Activated CD4-positive, alpha-beta memory T cell treated with anti-CD3 and anti-CD28 coated beads, Interleukin-2, amount 10 ng/mL, durations not matched to agents 7 days and 5 days (primary cell): ENCODE measurements around the gene C5orf15. TPM values are rescaled to one million over a fixed set of nuclear protein-coding genes. Genes with fewer than 3 reads are reported as not detected.

Source experiments
- CTCF ChIA-PET: fragments of 350-600 bp; sonication (Branson Sonifier 250); formaldehyde crosslinking; loops from one replicate; lab custom pipeline; 2021; ENCODE audit warnings: antibody characterized with exemption, inconsistent platforms; lab: Charles Lee
- POLR2A ChIA-PET: fragments of 350-600 bp; sonication (Branson Sonifier 250); formaldehyde crosslinking; loops from one replicate; lab custom pipeline; 2021; ENCODE audit warnings: antibody characterized with exemption; lab: Charles Lee
- DNase-seq: peaks from one replicate; pipeline ENCODE4 v3.0.0-alpha.2; 2020
- H3K27ac Mint-ChIP-seq: one replicate; pipeline ENCODE4 v1.8.0; 2021; ENCODE audit warnings: mild to moderate bottlenecking, mixed read lengths
- H3K27me3 Mint-ChIP-seq: one replicate; pipeline ENCODE4 v1.8.0; 2021; ENCODE audit warnings: mixed read lengths
- H3K36me3 Mint-ChIP-seq: one replicate; pipeline ENCODE4 v1.8.0; 2021; ENCODE audit warnings: low read depth, mixed read lengths
- H3K4me1 Mint-ChIP-seq: one replicate; pipeline ENCODE4 v1.8.0; 2021; ENCODE audit warnings: mixed read lengths
- H3K4me3 Mint-ChIP-seq: one replicate; pipeline ENCODE4 v1.8.0; 2021; ENCODE audit warnings: mild to moderate bottlenecking, mixed read lengths
- H3K9me3 Mint-ChIP-seq: one replicate; pipeline ENCODE4 v1.8.0; 2021; ENCODE audit warnings: mixed read lengths
- total RNA-seq, 2 experiments: library from RNA; stranded (reverse); gene quantifications; one replicate each; pipeline ENCODE4 v1.2.3, GENCODE V29; 2021

The C5orf15 gene
- total RNA-seq, 2 experiments from 2014 or later, result 24.4 to 27.7 TPM

- Mint-ChIP-seq H3K27ac (no peak overlapping the region), H3K27me3 (no peaks in the 10 kb centered on the region), H3K4me3 (no peak overlapping the region), H3K9me3 (peaks cover 4% of the 10 kb centered on the region), H3K4me1 (peaks cover 24% of the 10 kb centered on the region), H3K36me3 (no peaks in the 10 kb centered on the region)
- no peak for DNase-seq
- POLR2A ChIA-PET, result no interaction called here
- CTCF ChIA-PET, result no interaction called here
Observed at GRCh38 chr5:133932441-133933168, 35.8 kb downstream of the C5orf15 start.

GRCh38 chr5:133931546-133931945 lies 36.9 kb downstream of the C5orf15 start:
- DNase-seq, result no peak
- no peaks in the 10 kb centered on the region for H3K27me3 Mint-ChIP-seq
- no peak overlapping the region for H3K4me3 Mint-ChIP-seq
- peaks cover 24% of the 10 kb centered on the region for H3K4me1 Mint-ChIP-seq
- no peak overlapping the region for H3K27ac Mint-ChIP-seq
- peaks cover under 1% of the 10 kb centered on the region for H3K9me3 Mint-ChIP-seq
- CTCF ChIA-PET, result no interaction called here
- POLR2A ChIA-PET, result no interaction called here
- no peaks in the 10 kb centered on the region for H3K36me3 Mint-ChIP-seq

DNA sequence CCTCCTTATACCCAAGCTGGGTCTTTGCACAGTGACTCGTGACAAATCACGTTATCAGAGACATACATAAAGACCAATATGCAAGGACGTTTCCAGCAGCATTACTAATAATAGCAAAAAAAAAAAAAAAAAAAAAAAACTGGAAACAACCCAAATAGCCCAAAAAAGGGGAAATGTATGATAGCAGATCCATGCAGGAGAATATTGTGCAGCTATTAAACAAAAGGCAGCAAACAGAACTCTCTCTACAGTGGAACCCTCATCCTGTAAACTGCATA lies 37.7 kb downstream of the C5orf15 start:
- Mint-ChIP-seq H3K27me3 (no peaks in the 10 kb centered on the region), H3K9me3 (no peaks in the 10 kb centered on the region), H3K4me3 (peak overlapping the region; percentile 43), H3K27ac (no peak overlapping the region), H3K4me1 (peaks cover 24% of the 10 kb centered on the region), H3K36me3 (no peaks in the 10 kb centered on the region)
- DNase-seq, result no peak
- CTCF ChIA-PET, result interaction anchor here (0.7 to 1.2 kb wide), 2 partner anchors 49 to 487 kb away, joined by 5 read pairs; no protein-coding TSS in a partner anchor
- POLR2A ChIA-PET, result no interaction called here

- H3K4me3 Mint-ChIP-seq, result peak overlapping the region; percentile 43
- no peaks in the 10 kb centered on the region for H3K36me3 Mint-ChIP-seq
- CTCF ChIA-PET, result interaction anchor here (0.6 to 1.2 kb wide), 3 partner anchors 49 to 487 kb away, joined by 3 to 5 read pairs (median 5); no protein-coding TSS in a partner anchor
- peaks cover 24% of the 10 kb centered on the region for H3K4me1 Mint-ChIP-seq
- peak overlapping the region; percentile 60 for H3K27ac Mint-ChIP-seq
- peak; percentile 61 for DNase-seq
- no peaks in the 10 kb centered on the region for H3K27me3 Mint-ChIP-seq
- H3K9me3 Mint-ChIP-seq, result no peaks in the 10 kb centered on the region
- POLR2A ChIA-PET, result no interaction called here
Observed at GRCh38 chr5:133930061-133930812, 38.2 kb downstream of the C5orf15 start.

DNA sequence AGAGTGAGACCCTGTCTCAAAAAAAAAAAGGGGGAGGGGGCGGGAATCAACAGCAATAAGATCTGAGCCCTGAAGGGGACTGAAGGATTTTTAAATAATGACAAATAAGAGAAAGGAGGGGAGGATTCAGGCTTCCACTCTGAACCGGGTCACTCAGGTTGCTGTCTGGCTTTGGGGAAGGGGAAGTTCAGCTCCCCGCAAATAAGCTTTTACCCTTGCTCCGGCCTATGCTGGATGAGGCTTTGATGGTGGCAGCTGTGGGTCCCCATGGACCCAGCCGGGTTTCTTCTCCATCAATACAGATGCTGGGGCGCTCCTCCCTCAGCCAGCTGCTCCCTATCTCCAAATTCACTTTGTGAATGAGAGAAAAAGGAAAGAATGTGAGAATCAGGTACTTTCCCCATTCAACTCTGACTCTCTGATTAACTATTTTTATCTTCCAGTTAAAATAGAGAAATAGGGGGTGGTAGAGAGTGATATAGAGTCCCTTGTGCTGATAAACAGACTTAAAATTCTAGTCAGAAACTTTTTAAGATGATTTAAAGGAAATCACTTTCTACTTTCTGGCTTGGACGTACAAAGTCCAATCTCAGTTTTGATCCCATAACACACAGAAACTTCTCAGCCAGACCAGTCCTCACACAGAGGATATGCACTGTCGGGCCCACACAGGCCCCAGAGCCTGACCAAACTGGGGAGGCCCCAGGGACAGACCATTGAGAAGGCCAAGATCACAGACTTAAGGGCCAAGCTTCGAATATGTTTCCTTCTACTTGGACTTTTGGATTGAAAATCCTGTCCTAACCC lies 39.6 kb downstream of the C5orf15 start:
- Mint-ChIP-seq H3K4me1 (peaks cover 24% of the 10 kb centered on the region), H3K36me3 (no peaks in the 10 kb centered on the region), H3K27me3 (no peaks in the 10 kb centered on the region), H3K4me3 (no peak overlapping the region), H3K27ac (no peak overlapping the region), H3K9me3 (no peaks in the 10 kb centered on the region)
- POLR2A ChIA-PET, result no interaction called here
- CTCF ChIA-PET, result no interaction called here
- DNase-seq, result no peak

DNA sequence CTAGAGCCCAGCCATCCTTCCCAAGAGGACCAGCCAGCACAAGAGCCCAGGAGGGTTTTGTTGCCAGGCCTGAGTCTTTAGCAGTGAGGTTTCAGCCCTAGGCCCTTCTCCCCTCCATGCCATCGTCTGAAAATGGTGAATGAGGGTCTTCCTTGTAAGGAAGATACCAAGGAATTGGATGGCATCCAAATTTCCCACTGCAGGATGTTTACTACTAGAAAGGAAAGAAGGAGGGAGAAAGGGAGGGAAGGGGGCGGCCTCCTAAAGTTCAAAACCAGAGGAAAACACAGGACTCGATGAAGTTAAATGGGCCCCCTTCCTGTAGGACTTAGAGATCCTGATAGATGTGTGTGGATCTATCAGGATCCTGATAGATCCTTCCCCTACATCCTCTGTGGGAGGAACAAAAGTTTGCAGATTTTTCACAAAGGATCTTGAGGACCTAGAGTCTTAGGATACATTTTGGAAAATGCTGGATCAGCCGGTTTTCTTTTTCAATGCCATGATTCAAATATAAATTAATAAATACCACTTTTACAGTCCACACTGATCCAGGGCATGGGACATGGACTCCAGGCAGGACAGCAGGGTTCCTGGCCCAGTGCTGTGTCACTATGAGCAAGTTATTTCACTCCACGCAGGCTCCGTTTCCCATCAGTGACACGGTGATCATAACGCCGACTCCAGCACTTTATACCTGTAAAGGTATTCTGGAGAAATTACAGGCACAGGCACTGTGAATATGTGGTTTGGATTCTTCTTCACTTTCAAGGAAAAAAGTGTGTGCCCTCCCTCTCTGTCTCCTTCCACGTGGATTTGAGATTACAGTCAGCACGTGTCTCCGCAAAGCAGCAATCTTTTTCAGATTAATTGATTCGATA lies 40.9 kb downstream of the C5orf15 start:
- H3K27ac Mint-ChIP-seq, result no peak overlapping the region
- CTCF ChIA-PET, result no interaction called here
- peaks cover 24% of the 10 kb centered on the region for H3K4me1 Mint-ChIP-seq
- no peaks in the 10 kb centered on the region for H3K27me3 Mint-ChIP-seq
- H3K9me3 Mint-ChIP-seq, result no peaks in the 10 kb centered on the region
- H3K4me3 Mint-ChIP-seq, result no peak overlapping the region
- no peak for DNase-seq
- no peaks in the 10 kb centered on the region for H3K36me3 Mint-ChIP-seq
- POLR2A ChIA-PET, result no interaction called here

GRCh38 chr5:133926489-133927299 lies 41.7 kb downstream of the C5orf15 start:
- POLR2A ChIA-PET, result no interaction called here
- Mint-ChIP-seq H3K4me3 (no peak overlapping the region), H3K36me3 (no peaks in the 10 kb centered on the region), H3K27ac (no peak overlapping the region), H3K27me3 (no peaks in the 10 kb centered on the region), H3K4me1 (peaks cover 20% of the 10 kb centered on the region), H3K9me3 (no peaks in the 10 kb centered on the region)
- CTCF ChIA-PET, result no interaction called here
- no peak for DNase-seq

GRCh38 chr5:133925866-133926488 lies 42.4 kb downstream of the C5orf15 start:
- H3K4me1 Mint-ChIP-seq, result peaks cover 14% of the 10 kb centered on the region
- ChIA-PET CTCF (no interaction called here), POLR2A (no interaction called here)
- no peak overlapping the region for H3K27ac Mint-ChIP-seq
- no peaks in the 10 kb centered on the region for H3K27me3 Mint-ChIP-seq
- H3K4me3 Mint-ChIP-seq, result no peak overlapping the region
- no peaks in the 10 kb centered on the region for H3K9me3 Mint-ChIP-seq
- no peaks in the 10 kb centered on the region for H3K36me3 Mint-ChIP-seq
- no peak for DNase-seq

DNA sequence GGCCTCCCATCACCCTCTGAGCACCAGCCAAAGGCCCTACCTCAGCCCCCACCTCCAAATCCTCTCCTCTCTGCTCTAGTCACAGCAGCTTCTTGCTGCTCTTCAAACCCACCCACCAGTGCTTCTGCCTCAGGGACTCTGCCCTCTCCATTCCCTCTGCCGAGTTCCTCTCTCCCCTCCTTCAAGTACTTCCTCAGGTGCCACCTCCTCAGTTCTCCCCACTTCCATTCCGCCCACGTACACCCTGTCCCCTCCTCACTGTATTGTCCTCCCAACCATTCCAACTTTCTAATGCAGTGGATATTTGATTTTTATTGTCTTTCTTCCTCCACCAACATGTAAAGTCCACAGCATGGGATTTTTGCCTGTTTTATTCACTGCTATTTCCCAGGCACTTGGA lies 43.2 kb downstream of the C5orf15 start:
- no peak for DNase-seq
- Mint-ChIP-seq H3K9me3 (no peaks in the 10 kb centered on the region), H3K36me3 (no peaks in the 10 kb centered on the region), H3K4me3 (no peak overlapping the region), H3K27me3 (no peaks in the 10 kb centered on the region), H3K27ac (no peak overlapping the region), H3K4me1 (peaks cover 8% of the 10 kb centered on the region)
- CTCF ChIA-PET, result no interaction called here
- POLR2A ChIA-PET, result no interaction called here

DNA sequence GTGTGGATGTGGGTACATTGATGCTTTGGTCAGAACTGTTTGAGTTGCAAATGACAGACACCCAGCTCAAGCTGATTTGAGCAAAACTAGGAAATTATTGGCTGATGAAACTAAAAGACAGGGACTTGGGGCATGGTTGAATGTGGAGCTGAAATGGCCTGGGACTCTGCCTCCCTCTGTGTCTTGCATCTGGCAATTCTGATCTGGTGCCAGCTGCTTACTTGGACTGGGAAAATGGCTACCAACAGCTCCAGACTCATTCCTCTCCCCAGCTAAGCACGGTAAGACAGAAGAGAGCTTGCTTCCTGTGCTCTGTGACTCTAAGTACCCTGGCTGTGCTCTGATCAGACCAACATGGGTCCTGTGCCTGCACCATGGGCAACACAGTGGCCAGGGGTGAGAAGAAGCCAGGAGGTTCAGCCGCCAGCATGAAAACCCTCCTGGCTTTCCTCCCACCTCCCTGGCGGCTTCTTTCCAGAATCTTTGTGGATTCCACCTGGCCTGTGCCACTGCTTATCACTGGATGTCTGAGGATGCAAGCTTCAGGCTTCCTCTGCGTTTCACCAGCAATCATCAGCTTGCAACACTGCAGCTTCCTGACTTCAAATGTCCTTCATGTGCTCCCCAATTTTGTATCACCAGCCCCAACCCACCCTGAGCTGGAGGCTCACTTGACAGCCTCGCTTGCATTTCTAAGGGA lies 44.1 kb downstream of the C5orf15 start:
- no peaks in the 10 kb centered on the region for H3K9me3 Mint-ChIP-seq
- H3K4me3 Mint-ChIP-seq, result no peak overlapping the region
- peaks cover 7% of the 10 kb centered on the region for H3K4me1 Mint-ChIP-seq
- no peak for DNase-seq
- ChIA-PET POLR2A (no interaction called here), CTCF (no interaction called here)
- H3K36me3 Mint-ChIP-seq, result no peaks in the 10 kb centered on the region
- no peaks in the 10 kb centered on the region for H3K27me3 Mint-ChIP-seq
- H3K27ac Mint-ChIP-seq, result no peak overlapping the region

DNA sequence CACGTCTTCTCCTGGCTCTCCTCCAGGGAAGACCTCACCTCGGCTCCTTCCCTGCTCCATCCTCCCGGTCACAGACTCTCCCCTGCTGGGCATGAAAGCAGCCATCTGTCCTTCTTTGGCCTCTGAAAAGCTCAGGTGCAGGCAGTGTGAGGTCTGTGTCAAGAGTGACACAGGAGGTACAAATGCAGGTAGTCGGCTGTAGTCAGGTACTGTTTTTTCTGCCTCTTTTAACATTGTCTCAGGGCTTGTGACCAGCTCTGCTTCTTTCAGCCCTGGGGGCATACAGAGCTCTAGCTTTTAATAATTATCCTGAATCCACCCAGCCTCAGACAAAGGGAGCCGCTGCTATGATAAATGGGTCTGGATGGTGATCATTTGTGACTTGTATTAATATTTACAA lies 46.4 kb downstream of the C5orf15 start:
- H3K4me3 Mint-ChIP-seq, result no peak overlapping the region
- H3K27ac Mint-ChIP-seq, result no peak overlapping the region
- no peaks in the 10 kb centered on the region for H3K9me3 Mint-ChIP-seq
- H3K27me3 Mint-ChIP-seq, result no peaks in the 10 kb centered on the region
- H3K4me1 Mint-ChIP-seq, result peaks cover 7% of the 10 kb centered on the region
- no peaks in the 10 kb centered on the region for H3K36me3 Mint-ChIP-seq
- CTCF ChIA-PET, result no interaction called here
- DNase-seq, result no peak
- POLR2A ChIA-PET, result no interaction called here
